ENCODE results near the gene SDF2.
"Not testable (repeated sequence)": the region's sequence is repeated elsewhere in the genome, so short reads cannot be mapped to it uniquely, and the experiment has no call there.

The SDF2 gene

GRCh38 chr17:28634206-28634865 is 27.4 kb downstream of the SDF2 start:
- DNase-seq (ENCODE audit: low read depth in 2 of 2), result no peak

GRCh38 chr17:28626818-28627217 is 34.9 kb downstream of the SDF2 start:
- no peak for DNase-seq (ENCODE audit: low read depth in 2 of 2)

- DNase-seq (ENCODE audit: low read depth in 2 of 2), result no peak
These were observed 37.6 kb downstream of the SDF2 start for GRCh38 chr17:28624148-28624547.

GRCh38 chr17:28623696-28624095 is 38.0 kb downstream of the SDF2 start:
- DNase-seq (ENCODE audit: low read depth in 2 of 2), result no peak

- no peak for DNase-seq (ENCODE audit: low read depth in 2 of 2)
These were observed 39.5 kb downstream of the SDF2 start for GRCh38 chr17:28622186-28622585.

- DNase-seq (ENCODE audit: low read depth in 2 of 2), result no peak
These were observed 41.7 kb downstream of the SDF2 start for GRCh38 chr17:28620010-28620409.

GRCh38 chr17:28618464-28618863 is 43.2 kb downstream of the SDF2 start:
- DNase-seq (ENCODE audit: low read depth in 2 of 2), result no peak

GRCh38 chr17:28616281-28616680 is 45.4 kb downstream of the SDF2 start:
- no peak for DNase-seq (ENCODE audit: low read depth in 2 of 2)

- no peak for DNase-seq (ENCODE audit: low read depth in 2 of 2)
These were observed 46.3 kb downstream of the SDF2 start for GRCh38 chr17:28615260-28615940.

- no peak for DNase-seq (ENCODE audit: low read depth in 2 of 2)
These were observed 47.8 kb downstream of the SDF2 start, which contains the start of gene RSKR for GRCh38 chr17:28613931-28614381. Gene RSKR (minus strand): TSS chr17:28614185. CDS start chr17:28614161, 24 bp downstream.

- no peak for DNase-seq (ENCODE audit: low read depth in 2 of 2)
These were observed 48.5 kb downstream of the SDF2 start for GRCh38 chr17:28612936-28613872.

GRCh38 chr17:28612531-28612930 is 49.2 kb downstream of the SDF2 start:
- no peak for DNase-seq (ENCODE audit: low read depth in 2 of 2)

GRCh38 chr17:28610376-28610775 is 51.3 kb downstream of the SDF2 start:
- DNase-seq (ENCODE audit: low read depth in 2 of 2), result no peak

GRCh38 chr17:28604031-28604430 is 57.7 kb downstream of the SDF2 start:
- not testable (repeated sequence) for DNase-seq (ENCODE audit: low read depth in 2 of 2)

- DNase-seq (ENCODE audit: low read depth in 2 of 2), result peak; percentile 61 to 63
These were observed 62.2 kb downstream of the SDF2 start for GRCh38 chr17:28599311-28600184.

GRCh38 chr17:28598799-28599310 is 62.9 kb downstream of the SDF2 start, which contains the start of gene SPAG5:
Gene SPAG5 (minus strand): TSS chr17:28599025. CDS start chr17:28598946, 79 bp downstream.
- peak; percentile 90 to 94 for DNase-seq (ENCODE audit: low read depth in 2 of 2)

- no peak for DNase-seq (ENCODE audit: low read depth in 2 of 2)
These were observed 63.3 kb downstream of the SDF2 start for GRCh38 chr17:28598389-28598788.
